RWPE2 (cell line): ENCODE data around the gene ACER2.
"Not testable (repeated sequence)": the region's sequence is repeated elsewhere in the genome, so short reads cannot be mapped to it uniquely, and the experiment has no call there.

Experiments
- ATAC-seq: fragments of 200-7000 bp; cut with Tn5 transposase; 3 replicates; pipeline ENCODE4 v1.9.1; 2021; ENCODE audit warnings: low read depth
- DNase-seq: peaks from one replicate; pipeline ENCODE4 v3.0.0-alpha.2; 2020; ENCODE audit warnings: low spot score
- H3K27ac ChIP-seq: fragments of 450-650 bp; 2 replicates; pipeline ENCODE4 v1.5.1; 2017; ENCODE audit warnings: mild to moderate bottlenecking; ENCODE audit not compliant: poor library complexity, severe bottlenecking
- H3K27me3 ChIP-seq: fragments of 250-450 bp; sonication (Bioruptor Pico); 2 replicates; pipeline ENCODE4 v1.5.1; 2021; ENCODE audit warnings: mild to moderate bottlenecking, moderate library complexity; ENCODE audit not compliant: insufficient read depth, poor library complexity, severe bottlenecking
- H3K36me3 ChIP-seq: fragments of 250-450 bp; sonication (Bioruptor Pico); 2 replicates; pipeline ENCODE4 v1.5.1; 2020; ENCODE audit warnings: low read depth, mild to moderate bottlenecking, moderate library complexity
- H3K4me1 ChIP-seq: fragments of 250-450 bp; sonication (Bioruptor Pico); 2 replicates; pipeline ENCODE4 v1.5.1; 2021; ENCODE audit warnings: mild to moderate bottlenecking, moderate library complexity; ENCODE audit not compliant: insufficient read depth, poor library complexity, severe bottlenecking
- H3K4me3 ChIP-seq: fragments of 250-450 bp; sonication (Bioruptor Pico); 2 replicates; pipeline ENCODE4 v1.5.1; 2021; ENCODE audit warnings: mild to moderate bottlenecking, moderate library complexity; ENCODE audit not compliant: severe bottlenecking
- H3K9me3 ChIP-seq: fragments of 250-450 bp; sonication (Bioruptor Pico); 2 replicates; pipeline ENCODE4 v1.5.1; 2021; ENCODE audit warnings: mild to moderate bottlenecking, moderate library complexity; ENCODE audit not compliant: severe bottlenecking
- TF ChIP-seq, protein P1 (sequence below): fragments of 450-650 bp; IDR thresholded peaks from one replicate; pipeline ENCODE4 v1.5.1; 2017; ENCODE audit warnings: mild to moderate bottlenecking, moderate library complexity; ENCODE audit not compliant: poor library complexity, severe bottlenecking

ACER2 gene

DNA sequence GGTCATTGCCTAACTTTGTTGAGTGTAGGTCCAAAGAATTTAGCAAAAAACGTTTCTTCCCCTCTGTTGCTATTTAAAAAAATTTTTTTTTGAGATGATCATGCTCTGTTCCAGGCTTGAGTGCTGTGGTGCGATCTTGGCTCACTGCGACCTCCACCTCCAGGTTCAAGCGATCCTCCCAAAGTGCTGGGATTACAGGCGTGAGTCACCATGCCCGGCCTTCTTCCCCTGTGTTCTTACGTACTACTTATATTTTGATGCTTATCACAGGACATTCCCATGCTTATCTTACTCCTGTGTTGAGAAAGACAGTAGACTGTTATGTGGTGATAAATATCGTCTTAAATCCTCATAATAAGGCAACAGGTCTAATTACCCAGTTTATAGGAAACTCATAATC is 2.5 kb downstream of the ACER2 start:
- H3K36me3 ChIP-seq, result no peaks in the 10 kb centered on the region
- no peak overlapping the region for H3K4me3 ChIP-seq
- peaks cover 5% of the 10 kb centered on the region for H3K4me1 ChIP-seq
- DNase-seq, result no peak
- H3K27me3 ChIP-seq, result no peaks in the 10 kb centered on the region
- no peaks in the 10 kb centered on the region for H3K9me3 ChIP-seq
- TF ChIP-seq, protein P1, sequence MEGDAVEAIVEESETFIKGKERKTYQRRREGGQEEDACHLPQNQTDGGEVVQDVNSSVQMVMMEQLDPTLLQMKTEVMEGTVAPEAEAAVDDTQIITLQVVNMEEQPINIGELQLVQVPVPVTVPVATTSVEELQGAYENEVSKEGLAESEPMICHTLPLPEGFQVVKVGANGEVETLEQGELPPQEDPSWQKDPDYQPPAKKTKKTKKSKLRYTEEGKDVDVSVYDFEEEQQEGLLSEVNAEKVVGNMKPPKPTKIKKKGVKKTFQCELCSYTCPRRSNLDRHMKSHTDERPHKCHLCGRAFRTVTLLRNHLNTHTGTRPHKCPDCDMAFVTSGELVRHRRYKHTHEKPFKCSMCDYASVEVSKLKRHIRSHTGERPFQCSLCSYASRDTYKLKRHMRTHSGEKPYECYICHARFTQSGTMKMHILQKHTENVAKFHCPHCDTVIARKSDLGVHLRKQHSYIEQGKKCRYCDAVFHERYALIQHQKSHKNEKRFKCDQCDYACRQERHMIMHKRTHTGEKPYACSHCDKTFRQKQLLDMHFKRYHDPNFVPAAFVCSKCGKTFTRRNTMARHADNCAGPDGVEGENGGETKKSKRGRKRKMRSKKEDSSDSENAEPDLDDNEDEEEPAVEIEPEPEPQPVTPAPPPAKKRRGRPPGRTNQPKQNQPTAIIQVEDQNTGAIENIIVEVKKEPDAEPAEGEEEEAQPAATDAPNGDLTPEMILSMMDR, result no peak
- no peak for ATAC-seq
- no peak overlapping the region for H3K27ac ChIP-seq

DNA sequence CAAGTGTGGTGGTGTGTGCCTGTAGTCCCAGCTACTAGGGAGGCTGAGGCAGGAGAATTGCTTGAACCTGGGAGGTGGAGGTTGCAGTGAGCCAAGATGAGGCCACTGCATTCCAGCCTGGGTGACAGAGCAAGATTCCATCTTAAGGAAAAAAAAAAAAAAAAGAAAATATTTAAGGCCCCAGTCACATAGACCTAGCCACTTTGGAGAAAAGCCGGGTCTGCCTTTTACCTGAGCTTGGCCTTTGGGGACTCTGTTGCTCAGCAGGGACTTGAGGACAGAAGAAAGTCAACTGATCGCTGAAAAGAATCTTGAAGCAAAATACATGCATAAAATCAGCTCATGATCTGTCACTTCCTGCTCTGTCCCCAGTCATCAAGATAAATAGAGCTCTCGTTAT is 4.6 kb downstream of the ACER2 start:
- not testable (repeated sequence) for DNase-seq, H3K27me3 ChIP-seq, H3K36me3 ChIP-seq, H3K9me3 ChIP-seq, H3K4me1 ChIP-seq, H3K4me3 ChIP-seq, H3K27ac ChIP-seq, ATAC-seq

DNA sequence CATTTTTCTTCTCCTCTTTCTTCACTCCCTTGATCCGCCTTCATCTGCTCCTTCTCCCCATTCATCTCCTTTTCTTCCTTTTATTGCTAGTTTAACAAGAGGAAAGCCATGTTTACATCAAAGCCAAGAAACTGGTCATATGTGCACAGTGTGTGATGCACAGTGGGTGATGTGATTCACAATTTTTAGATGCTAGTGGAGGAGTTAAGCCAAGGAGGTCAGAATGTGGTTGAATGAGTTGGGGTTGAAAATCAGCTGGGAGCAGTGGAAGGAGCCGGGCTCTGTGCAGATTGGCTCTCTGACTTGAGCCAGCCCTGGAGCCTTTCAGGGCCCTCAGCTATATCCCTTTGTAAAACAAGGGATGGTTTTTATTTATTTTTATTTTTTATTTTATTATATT is 7.3 kb downstream of the ACER2 start:
- no peak for ATAC-seq

DNA sequence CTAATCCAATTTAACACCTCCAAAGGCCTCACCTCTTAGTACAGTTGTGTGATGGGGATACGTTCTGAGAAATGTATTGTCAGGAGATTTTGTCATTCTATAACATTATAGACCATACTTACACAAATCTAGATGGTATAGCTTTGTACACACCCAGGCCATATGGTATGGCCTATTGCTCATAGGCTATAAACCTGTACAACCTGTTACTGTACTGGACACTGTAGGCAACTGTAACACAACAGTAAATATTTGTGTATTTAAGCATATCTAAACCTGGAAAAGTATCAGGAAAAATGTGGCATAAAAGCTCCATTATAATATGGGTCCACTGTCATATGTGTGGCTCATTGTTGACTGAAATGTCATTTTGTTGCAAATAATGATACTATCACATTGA is 12.1 kb downstream of the ACER2 start:
- Histone ChIP-seq H3K27me3 (no peaks in the 10 kb centered on the region), H3K4me1 (no peaks in the 10 kb centered on the region), H3K36me3 (no peaks in the 10 kb centered on the region), H3K9me3 (no peaks in the 10 kb centered on the region), H3K27ac (no peak overlapping the region), H3K4me3 (no peak overlapping the region)
- TF ChIP-seq, protein P1, result no peak
- DNase-seq, result no peak
- ATAC-seq, result no peak

More for the DNA sequence above, 7.3 kb downstream of the ACER2 start:
- Histone ChIP-seq H3K36me3 (no peaks in the 10 kb centered on the region), H3K27me3 (no peaks in the 10 kb centered on the region), H3K9me3 (no peaks in the 10 kb centered on the region), H3K4me3 (no peak overlapping the region), H3K4me1 (no peaks in the 10 kb centered on the region), H3K27ac (no peak overlapping the region)
- TF ChIP-seq, protein P1, result no peak
- DNase-seq, result no peak

DNA sequence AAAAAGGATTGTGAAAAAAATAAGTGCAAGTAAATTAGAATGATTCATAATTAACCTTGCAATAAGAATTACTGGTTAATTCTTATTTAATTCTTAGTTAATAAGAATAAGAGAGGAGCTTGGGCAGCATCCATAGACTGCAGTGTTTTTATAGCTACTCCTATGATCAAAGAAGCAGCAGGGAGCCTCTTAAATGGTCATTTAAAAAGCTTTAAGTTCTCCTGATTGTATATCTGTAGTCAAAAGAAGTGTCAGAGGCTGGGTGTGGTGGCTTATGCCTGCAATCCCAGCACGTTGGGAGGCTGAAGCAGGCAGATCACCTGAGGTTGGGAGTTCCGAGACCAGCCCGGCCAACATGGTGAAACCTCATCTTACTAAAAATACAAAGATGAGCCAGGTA is 14.4 kb downstream of the ACER2 start:
- H3K27ac ChIP-seq, result no peak overlapping the region
- no peaks in the 10 kb centered on the region for H3K27me3 ChIP-seq
- H3K36me3 ChIP-seq, result no peaks in the 10 kb centered on the region
- no peak for DNase-seq
- no peaks in the 10 kb centered on the region for H3K9me3 ChIP-seq
- no peak overlapping the region for H3K4me3 ChIP-seq
- no peaks in the 10 kb centered on the region for H3K4me1 ChIP-seq
- ATAC-seq, result no peak
- TF ChIP-seq, protein P1, result no peak
